ENCODE measurements around the gene KCNV2. TPM values are rescaled to one million over a fixed set of nuclear protein-coding genes. Genes with fewer than 3 reads are reported as not detected.

Gene KCNV2
- total RNA-seq, 1 donor from 2014 or later: not detected

DNA sequence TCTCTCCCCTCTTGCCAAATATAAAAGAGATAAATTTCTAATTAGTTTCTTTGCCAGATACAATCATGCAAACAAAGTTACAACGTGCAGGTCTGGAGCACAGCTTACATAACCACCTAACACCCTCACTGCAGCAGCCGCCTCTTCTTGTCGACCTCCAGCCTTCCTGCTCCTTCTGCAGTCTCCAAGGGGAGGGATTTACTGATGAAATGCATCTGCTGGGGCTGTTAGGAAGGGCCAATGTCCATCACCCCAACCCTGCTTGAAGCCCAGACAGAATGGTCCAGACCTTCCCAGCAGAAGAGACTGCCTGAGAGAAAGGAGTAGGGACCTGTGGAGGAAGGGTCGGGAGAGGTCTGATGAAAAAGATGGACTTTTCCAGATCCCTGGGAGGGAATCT lies 15.2 kb downstream of the KCNV2 start:
- Mint-ChIP-seq H3K27me3 (ENCODE audit: insufficient read depth, low read depth) (peaks cover 2% of the 10 kb centered on the region), H3K9me3 (no peaks in the 10 kb centered on the region), H3K4me1 (peaks cover 20% of the 10 kb centered on the region), H3K36me3 (peaks cover 8% of the 10 kb centered on the region), H3K4me3 (no peak overlapping the region), H3K27ac (no peak overlapping the region)
- no peaks in the 10 kb centered on the region for H3K36me3 ChIP-seq
- no peaks in the 10 kb centered on the region for H3F3A ChIP-seq (ENCODE audit: low read depth)
- H3K4me1 ChIP-seq: peaks cover 20% of the 10 kb centered on the region
- H3K27me3 ChIP-seq: no peaks in the 10 kb centered on the region
- H2AFZ ChIP-seq (replicated peaks): no peak overlapping the region
- no peak overlapping the region for H3K9ac ChIP-seq
- H3K27ac ChIP-seq: no peak overlapping the region
- no peaks in the 10 kb centered on the region for H3K9me3 ChIP-seq (ENCODE audit: low read depth)
- no peak overlapping the region for H3K4me2 ChIP-seq
- TF ChIP-seq EZH2 (IDR thresholded peaks at IDR 0.05) (no peak), EZH2phosphoT487 (IDR thresholded peaks at IDR 0.05) (no peak)
- TF ChIP-seq, protein P1, sequence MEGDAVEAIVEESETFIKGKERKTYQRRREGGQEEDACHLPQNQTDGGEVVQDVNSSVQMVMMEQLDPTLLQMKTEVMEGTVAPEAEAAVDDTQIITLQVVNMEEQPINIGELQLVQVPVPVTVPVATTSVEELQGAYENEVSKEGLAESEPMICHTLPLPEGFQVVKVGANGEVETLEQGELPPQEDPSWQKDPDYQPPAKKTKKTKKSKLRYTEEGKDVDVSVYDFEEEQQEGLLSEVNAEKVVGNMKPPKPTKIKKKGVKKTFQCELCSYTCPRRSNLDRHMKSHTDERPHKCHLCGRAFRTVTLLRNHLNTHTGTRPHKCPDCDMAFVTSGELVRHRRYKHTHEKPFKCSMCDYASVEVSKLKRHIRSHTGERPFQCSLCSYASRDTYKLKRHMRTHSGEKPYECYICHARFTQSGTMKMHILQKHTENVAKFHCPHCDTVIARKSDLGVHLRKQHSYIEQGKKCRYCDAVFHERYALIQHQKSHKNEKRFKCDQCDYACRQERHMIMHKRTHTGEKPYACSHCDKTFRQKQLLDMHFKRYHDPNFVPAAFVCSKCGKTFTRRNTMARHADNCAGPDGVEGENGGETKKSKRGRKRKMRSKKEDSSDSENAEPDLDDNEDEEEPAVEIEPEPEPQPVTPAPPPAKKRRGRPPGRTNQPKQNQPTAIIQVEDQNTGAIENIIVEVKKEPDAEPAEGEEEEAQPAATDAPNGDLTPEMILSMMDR (IDR thresholded peaks at IDR 0.05): no peak
- H3K79me2 ChIP-seq (ENCODE audit: low read depth): no peaks in the 10 kb centered on the region
- H3K4me3 ChIP-seq: no peak overlapping the region
- DNase-seq (ENCODE audit: low spot score): no peak
- H4K20me1 ChIP-seq (ENCODE audit: low read depth): no peaks in the 10 kb centered on the region

DNA sequence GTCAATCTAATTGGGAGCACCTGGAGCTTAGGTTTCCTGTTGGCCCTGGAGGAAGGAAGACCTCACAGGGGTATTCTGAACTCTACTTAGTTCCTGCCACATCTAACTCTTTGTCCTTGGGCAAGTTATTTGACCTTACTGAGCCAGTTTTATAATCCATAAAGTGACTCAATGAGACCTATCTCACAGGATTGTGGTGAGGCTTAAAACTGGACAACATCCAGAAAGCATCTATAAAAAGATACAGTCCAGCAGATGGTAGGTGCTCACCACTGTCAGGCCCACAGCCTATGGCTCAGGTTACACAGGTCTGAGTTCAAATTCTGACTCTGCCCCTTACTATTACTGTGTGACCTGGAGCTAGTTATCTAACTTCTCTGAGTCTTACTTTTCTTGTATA lies 23.3 kb downstream of the KCNV2 start:
- Histone ChIP-seq H3K27ac (no peak overlapping the region), H2AFZ (replicated peaks) (no peak overlapping the region), H3K4me3 (no peak overlapping the region), H3K4me1 (peaks cover 7% of the 10 kb centered on the region), H3K4me2 (no peak overlapping the region), H3K36me3 (no peaks in the 10 kb centered on the region), H3K9me3 (ENCODE audit: low read depth) (no peaks in the 10 kb centered on the region), H3K27me3 (no peaks in the 10 kb centered on the region), H4K20me1 (ENCODE audit: low read depth) (no peaks in the 10 kb centered on the region), H3K79me2 (ENCODE audit: low read depth) (no peaks in the 10 kb centered on the region), H3K9ac (no peak overlapping the region), H3F3A (ENCODE audit: low read depth) (peaks cover 5% of the 10 kb centered on the region)
- Mint-ChIP-seq H3K27me3 (ENCODE audit: insufficient read depth, low read depth) (no peaks in the 10 kb centered on the region), H3K27ac (no peak overlapping the region), H3K9me3 (no peaks in the 10 kb centered on the region), H3K4me3 (no peak overlapping the region), H3K36me3 (peaks cover 3% of the 10 kb centered on the region), H3K4me1 (peaks cover 19% of the 10 kb centered on the region)
- TF ChIP-seq, protein P1 (IDR thresholded peaks at IDR 0.05): no peak
- TF ChIP-seq EZH2phosphoT487 (IDR thresholded peaks at IDR 0.05) (no peak), EZH2 (IDR thresholded peaks at IDR 0.05) (no peak)
- DNase-seq (ENCODE audit: low spot score): no peak

- peaks cover 17% of the 10 kb centered on the region for H3K4me1 ChIP-seq
- no peak overlapping the region for H3K4me3 ChIP-seq
- Mint-ChIP-seq H3K4me3 (no peak overlapping the region), H3K9me3 (no peaks in the 10 kb centered on the region), H3K27ac (no peak overlapping the region), H3K36me3 (peaks cover 3% of the 10 kb centered on the region), H3K4me1 (peaks cover 28% of the 10 kb centered on the region), H3K27me3 (ENCODE audit: insufficient read depth, low read depth) (no peaks in the 10 kb centered on the region)
- H4K20me1 ChIP-seq (ENCODE audit: low read depth): no peaks in the 10 kb centered on the region
- H3K9ac ChIP-seq: no peak overlapping the region
- TF ChIP-seq, protein P1 (IDR thresholded peaks at IDR 0.05): no peak
- TF ChIP-seq EZH2 (IDR thresholded peaks at IDR 0.05) (no peak), EZH2phosphoT487 (IDR thresholded peaks at IDR 0.05) (no peak)
- peaks cover 13% of the 10 kb centered on the region for H3F3A ChIP-seq (ENCODE audit: low read depth)
- no peak for DNase-seq (ENCODE audit: low spot score)
- H2AFZ ChIP-seq (replicated peaks): no peak overlapping the region
- no peak overlapping the region for H3K4me2 ChIP-seq
- no peaks in the 10 kb centered on the region for H3K36me3 ChIP-seq
- no peaks in the 10 kb centered on the region for H3K27me3 ChIP-seq
- H3K79me2 ChIP-seq (ENCODE audit: low read depth): no peaks in the 10 kb centered on the region
- no peak overlapping the region for H3K27ac ChIP-seq
- H3K9me3 ChIP-seq (ENCODE audit: low read depth): no peaks in the 10 kb centered on the region
Observed at GRCh38 chr9:2741441-2742158, 24.3 kb downstream of the KCNV2 start.
